Activated gamma-delta T cell treated with anti-CD3 and anti-CD28 coated beads, Interleukin-2, amount 50 U/mL, for 16 hours (primary cell): ENCODE measurements around the gene GBA2.

Source experiments
- DNase-seq: peaks from one replicate; pipeline ENCODE4 v3.0.0-alpha.2; 2020; ENCODE audit warnings: low read depth

Gene GBA2

GRCh38 chr9:35748858-35749514 lies at the start of gene GBA2, which contains the start of gene RGP1:
Gene GBA2 (minus strand): TSS chr9:35749228. CDS start chr9:35748704, 524 bp downstream.
Gene RGP1 (plus strand): TSS chr9:35749287. CDS start chr9:35749756, 469 bp downstream.
- peak; percentile 45 for DNase-seq

GRCh38 chr9:35797311-35798109 lies 48.5 kb upstream of the GBA2 start:
- DNase-seq: no peak

DNA sequence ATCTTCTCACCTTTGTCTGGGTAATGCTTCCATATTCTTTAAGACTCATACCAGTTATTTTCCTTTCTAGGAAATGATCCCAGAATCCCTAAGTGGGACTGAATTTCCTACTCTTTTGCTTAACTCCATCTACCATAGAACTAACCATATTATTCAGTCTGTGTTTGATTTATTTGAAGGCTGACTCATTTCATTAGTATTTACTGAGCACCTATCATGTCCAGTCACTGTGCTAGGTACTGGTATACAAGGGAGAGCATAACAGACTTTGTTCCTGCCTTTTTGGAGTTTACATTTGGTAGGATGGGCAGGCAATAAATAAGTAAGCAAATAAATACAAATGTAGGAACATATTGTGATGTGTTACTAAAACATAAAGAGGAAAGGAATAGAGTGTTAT lies 46.7 kb upstream of the GBA2 start:
- DNase-seq: no peak

DNA sequence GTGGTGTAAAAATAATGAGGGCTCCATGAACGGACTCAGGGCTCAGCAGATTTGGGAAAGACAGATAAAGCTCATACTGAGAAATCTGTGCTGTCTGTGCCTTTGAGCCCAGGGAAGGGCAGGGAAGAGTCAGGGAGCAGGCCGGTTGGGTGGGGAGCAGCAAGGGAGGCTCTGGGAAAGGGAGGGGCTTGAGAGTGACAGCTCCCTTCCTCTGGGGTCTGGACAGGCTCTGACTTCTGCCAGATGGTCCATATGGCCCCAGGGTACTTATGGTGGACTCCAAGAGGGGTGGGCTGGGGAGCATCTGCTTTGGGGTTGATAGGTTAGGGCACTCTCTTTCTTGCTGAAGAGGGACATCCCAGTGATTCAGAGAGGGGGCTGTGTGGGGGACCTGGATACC lies 44.4 kb upstream of the GBA2 start:
- no peak for DNase-seq

GRCh38 chr9:35792826-35793225 lies 43.8 kb upstream of the GBA2 start:
- DNase-seq: no peak

- DNase-seq: no peak
Observed at GRCh38 chr9:35792024-35792813, 43.2 kb upstream of the GBA2 start.

DNA sequence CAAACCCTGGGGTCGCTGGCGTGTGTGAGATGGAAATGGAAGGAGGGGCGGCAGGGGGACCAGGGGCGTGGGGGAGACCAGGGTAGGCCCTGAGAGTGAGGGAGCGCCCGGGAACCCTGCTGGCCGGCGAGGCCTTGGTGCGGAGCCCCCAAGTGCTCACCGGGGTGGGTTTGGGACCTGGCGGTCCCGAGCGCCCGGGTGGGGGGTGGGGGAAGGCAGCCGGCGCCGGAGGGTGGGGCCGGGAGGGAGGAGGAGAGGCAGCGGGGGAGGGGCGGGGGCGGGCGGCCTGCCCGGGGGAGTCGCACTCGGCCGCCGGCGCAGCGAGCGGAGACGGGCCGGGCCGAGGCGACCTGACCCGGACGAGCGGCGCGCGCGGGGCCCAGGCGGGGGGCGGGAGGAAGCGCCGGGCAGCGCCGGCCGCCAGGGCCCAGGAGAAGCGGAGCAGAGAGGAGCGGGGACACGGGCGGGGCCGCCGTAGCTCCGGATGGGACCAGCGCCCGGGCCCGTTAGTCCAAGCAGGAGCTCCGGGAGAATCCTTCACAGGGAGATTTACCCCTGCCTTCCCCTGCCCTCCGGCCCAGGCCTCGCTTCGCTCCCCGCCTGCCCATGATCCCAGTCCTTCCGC lies 42.4 kb upstream of the GBA2 start, which contains the start of gene NPR2:
TSS of gene NPR2 (plus strand) at position 295 of the 625 bp plus-strand sequence. CDS start 818 bp downstream, outside the sequence.
- DNase-seq: no peak

DNA sequence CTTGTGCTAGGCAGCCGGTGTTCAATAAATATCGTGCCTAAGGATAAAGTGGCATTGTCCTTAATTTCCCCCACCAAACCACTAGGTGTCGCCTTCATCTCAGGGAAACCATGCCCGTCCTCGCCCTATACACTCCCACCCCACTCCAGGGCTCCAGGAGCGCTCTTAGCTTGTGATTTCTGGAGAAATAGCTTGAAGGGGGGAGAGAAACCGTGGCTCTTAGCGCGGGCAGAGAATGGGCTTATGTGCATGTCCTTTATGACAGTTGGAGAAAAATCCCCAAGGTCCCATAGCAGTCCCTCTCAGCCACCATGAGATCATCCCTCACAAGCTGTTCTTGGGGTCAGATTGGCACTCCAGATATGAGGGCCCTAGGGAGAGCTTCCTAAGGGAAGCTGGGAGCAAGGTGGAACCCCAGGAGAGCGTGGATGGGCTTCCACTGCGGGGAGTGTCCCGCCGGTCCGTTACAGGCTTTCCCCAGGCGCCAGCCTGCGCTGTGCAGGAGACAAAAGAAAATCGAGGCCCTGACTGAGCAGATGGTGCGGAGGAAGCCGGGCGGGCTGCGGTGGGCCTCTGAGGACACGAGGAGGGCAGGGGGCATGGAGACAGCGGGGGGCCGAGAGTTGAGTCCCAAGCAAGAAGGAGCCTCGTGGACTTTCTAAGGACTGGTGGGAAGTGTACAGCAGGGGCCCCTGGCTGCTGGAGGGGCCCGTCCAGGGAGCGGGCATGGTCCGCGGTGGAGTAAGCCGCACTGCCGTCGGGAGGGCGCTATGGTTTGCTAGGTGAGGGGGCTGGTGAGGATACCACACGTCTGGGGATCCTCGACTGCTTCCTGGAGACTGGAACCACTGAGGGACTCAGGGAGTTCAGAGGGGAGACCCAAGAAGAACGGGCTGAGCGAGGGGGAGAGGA lies 41.6 kb upstream of the GBA2 start:
- DNase-seq: peak; percentile 26

DNA sequence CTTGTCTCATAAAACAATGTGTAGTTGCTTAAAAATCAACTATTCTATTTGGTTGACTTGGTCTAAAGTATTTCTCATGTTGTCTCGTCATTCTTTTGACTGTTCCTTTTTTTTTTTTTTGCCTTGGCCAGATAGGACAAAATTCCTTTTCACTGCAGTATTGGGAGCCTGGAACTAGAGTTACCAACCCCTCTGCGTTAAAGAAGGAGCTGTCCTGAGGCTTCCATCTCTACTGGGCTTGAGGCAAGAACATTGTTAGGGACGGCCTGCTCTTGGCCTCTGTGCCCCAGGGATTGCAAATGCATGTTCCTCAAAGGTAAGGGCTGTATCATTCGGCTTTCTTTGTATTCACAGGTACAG lies 41.0 kb upstream of the GBA2 start:
- no peak for DNase-seq

- DNase-seq: no peak
Observed at GRCh38 chr9:35789541-35789940, 40.5 kb upstream of the GBA2 start.

DNA sequence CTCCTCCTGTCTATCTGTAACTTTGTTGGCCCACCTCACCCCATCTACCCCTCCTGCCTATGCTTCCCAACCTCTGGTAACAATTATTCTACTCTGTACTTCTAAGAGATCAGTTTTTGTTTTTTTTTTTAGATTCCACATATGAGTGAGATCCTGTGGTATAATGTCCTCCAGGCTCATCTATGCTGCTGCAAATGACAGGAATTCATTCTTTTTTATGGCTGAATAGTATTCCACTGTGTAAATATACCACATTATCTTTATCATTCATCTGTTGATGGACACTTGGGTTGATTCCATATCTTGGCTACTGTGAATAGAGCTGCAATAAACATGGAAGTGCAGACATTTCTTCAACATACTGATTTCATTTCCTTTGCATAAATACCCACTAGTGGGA lies 34.4 kb upstream of the GBA2 start:
- no peak for DNase-seq

DNA sequence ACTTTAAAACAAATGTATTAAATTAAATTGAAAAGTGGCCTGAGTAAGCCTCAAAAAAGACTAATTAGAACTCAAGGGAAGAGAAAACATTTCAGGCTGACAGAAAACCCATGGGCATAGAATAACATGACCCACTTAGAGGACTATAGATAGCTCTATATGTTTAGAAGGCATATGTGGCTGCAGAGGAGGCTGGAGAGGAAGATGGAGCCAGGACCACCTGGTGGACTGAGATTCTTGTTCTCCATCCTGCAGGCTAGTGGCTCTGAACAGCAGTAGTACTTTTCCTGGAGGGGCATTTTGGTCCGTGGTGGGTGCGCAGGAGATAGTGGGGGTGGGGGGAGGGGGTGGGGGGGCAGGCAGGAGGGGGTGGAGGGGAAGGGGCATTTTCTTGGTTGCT lies 32.0 kb upstream of the GBA2 start:
- DNase-seq: no peak

GRCh38 chr9:35778496-35778895 lies 29.5 kb upstream of the GBA2 start:
- DNase-seq: no peak

DNA sequence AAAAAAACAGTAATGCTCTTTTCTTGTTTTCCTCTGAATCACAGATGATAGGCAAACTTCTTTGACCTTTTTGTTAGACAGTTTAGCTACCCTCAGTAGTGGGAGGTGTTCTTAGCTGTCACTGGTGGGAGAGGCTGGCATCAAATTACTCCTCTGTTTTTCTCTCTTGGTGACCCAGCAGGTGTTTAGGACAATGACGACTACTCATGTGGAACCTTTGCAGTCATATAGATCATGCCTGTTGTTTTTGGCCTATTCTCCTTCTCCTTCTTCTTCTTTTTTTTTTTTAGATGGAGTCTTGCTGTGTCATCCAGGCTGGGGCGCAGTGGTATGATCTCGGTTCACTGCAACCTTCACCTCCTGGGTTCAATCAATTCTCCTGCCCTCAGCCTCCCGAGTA lies 27.0 kb upstream of the GBA2 start:
- DNase-seq: no peak

DNA sequence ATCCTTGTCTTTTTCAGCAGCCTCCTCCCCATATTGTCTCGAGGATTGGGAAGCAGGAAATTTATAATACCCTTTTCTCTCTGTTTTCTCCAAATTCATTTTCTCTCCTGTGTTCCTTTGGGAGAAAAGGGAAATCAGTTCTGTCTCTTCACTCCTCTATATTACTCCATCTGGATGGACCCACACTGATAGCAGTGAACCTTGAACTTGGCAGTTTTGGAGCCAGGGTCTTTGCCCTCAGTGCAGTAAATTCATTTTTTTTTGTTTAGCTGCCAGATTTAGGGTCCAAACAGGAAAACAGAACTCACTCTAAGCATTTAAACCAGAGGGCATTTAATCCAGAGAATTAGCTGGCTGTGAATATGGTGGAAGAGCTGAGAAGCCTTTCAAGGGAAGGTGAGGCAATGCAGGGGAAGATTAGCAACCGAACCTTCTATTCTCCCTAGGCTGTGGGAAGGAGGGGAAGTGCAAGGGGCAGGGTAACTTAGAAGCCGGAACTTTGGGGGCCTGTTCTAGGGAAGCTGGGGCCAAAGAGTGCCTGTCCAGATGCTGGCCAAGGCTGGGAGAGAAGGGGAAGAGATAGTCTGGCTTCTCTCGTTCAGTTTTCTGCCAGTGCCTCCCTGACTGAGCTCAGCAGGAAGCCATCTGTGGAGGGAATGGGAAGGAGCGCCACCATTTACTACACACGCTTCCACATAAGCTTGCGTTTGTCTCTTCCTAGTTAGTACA lies 26.0 kb upstream of the GBA2 start:
- DNase-seq: no peak

GRCh38 chr9:35771943-35772342 lies 22.9 kb upstream of the GBA2 start:
- DNase-seq: no peak

DNA sequence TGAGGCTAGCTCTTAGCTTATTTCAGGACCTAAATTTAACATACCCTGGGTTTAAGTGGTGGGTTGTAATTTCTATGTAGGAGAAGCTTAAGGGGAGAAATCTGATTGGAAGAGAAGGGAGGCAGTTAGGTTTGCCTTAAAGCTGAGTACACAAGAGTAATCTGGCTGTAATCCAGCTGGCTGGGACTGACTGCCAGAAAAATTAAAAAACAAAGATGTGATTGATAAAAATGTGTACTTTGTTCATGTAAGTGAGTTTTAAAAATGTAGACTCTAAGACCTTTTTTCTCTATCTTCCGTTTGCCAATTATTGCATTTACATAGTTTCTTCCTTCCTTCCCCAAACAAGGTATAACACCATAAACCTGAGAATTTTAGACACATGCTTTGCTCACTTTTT lies 22.5 kb upstream of the GBA2 start:
- no peak for DNase-seq

DNA sequence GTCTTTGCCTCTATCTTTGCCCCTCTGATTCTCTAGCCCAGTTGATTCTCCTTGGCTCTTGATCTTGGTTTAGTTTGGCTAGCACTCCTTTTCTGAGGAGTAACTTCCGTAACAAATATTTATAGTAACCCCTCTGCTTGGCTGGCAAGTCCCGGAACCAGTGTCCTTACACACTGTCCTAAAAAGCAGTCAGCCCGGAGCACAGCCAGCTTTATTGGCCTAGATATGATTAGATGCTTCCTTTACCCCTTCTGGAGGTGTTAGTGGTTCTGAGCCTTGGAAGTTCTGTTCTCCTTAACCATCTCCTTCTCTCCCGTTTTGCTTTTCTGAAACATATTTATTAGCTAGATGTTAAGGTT lies 22.0 kb upstream of the GBA2 start:
- no peak for DNase-seq

DNA sequence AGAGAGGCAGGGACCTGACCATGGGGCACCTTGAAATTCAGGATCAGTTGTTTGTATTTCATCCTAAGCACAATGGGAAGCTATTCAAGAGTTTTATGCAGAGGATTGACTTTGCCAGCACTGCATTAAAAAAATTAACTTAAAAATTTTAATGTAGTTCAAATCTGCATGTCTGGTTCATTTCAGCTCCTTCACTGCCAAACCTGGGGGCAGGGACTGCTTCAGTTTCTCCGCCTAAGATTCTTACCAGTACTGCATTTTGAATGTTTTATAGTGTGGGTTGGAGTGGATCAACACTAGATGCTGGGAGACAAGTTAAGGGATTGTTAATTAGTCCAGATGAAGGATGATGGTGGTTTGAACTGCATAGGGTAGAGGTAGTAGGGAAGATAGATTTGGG lies 20.7 kb upstream of the GBA2 start:
- no peak for DNase-seq

DNA sequence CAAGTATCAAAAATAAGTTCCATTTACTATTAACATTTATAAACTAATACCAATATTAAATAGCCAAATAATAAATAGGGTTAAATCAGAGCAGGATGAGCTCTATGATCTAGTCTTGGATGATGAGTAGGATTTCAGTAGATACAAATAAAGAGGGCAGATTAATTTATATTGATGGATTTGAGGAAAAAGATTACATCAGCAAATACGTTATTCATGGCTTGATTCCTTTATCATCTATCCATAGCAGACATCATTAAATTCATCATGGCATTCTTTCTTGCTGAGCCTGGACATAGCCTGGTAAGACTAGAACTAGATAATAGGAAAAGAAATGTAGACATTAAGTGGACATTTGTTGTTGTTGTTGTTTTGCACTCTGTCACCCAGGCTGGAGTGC lies 18.4 kb upstream of the GBA2 start:
- DNase-seq: no peak

DNA sequence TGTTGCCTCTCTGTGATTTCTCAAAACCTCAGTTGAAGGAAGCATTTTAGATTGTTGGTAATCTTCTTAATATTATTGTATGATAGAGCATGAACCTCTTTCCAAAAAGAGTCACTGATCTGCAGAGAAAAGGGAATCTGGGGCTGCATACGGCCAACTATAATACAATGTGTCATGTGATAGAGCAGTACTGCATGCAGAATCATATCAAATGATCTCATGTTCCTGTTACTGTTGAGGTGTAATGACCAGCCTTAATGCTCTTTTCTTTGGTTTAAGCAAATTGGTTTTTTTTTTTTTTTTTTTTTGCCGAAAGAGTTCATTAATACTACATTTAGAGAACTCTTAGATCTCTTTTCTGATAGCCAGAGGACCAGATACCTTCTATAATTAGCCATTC lies 18.0 kb upstream of the GBA2 start:
- DNase-seq: no peak
